ENCODE measurements around the gene RAPGEF2.

RAPGEF2 gene

GRCh38 chr4:159190651-159191050 is 87.8 kb downstream of the RAPGEF2 start:
- DNase-seq (ENCODE audit: extremely low read depth in 1 of 2, low read depth in 1 of 2), result no peak

GRCh38 chr4:159191989-159192388 is 89.1 kb downstream of the RAPGEF2 start:
- DNase-seq (ENCODE audit: extremely low read depth in 1 of 2, low read depth in 1 of 2), result no peak

DNA sequence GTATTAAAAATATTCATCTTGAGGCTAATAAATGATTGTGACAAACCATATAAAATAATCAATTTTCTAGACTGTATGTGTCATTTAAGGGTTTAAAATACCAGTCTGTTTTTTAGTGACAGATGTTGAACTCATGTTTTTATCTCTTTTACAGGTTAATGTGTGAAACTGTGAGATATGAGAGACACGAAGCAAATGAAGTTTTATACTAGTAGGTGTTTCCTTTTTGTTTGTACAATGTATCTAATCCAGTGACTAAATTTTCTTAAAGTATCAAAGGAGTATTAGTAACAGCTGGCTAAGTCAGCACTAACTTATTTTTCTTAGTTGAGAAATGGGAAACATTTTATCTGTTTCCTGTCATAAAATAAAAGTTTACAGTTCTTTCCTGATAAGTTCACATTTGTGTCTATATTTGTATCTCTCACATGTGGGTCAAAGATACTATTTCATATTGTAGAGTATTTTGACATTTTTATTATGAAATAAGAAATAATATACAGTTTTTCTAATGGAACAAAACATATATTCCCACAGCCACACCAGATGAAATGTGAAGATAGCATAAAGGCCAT is 90.3 kb downstream of the RAPGEF2 start:
- no peak for DNase-seq (ENCODE audit: extremely low read depth in 1 of 2, low read depth in 1 of 2)

DNA sequence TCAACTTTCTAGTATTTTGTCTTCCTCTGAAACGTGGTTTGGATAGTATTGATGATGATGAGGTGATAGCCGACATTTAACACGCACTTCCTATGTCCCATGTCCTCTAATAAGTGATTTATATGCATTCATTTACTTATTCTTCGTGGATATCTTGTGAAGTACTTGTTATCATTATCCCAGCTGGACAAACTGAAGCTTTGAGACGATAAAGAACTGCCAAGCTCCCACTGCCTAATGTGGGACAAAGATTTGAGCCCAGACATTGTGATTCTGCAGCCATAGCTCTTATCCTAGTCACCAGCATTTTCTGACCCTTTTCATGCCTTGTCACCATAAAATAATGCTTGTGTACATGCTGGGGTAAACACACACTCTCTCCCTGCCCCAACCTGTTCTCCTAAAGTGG is 92.5 kb downstream of the RAPGEF2 start:
- DNase-seq (ENCODE audit: extremely low read depth in 1 of 2, low read depth in 1 of 2), result no peak

GRCh38 chr4:159197260-159197884 is 94.5 kb downstream of the RAPGEF2 start:
- no peak for DNase-seq (ENCODE audit: extremely low read depth in 1 of 2, low read depth in 1 of 2)

DNA sequence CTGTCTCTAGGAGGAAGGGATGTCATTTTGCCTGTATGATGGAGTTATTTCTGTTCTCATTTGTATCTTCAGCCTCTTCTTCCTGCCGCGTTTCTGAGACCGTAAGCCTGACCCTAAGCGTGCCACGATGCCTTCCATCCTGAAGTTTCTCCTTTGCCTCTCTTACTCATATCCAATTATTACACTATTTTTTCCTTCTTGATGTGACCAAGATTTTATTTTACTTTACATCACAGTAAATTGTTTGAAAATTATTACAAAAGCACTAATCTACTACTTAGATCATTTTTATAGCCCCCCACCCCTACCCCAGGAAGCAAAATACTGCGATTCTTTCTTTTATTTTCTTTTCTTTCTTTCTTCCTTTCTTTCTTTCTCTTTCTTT is 95.0 kb downstream of the RAPGEF2 start:
- DNase-seq (ENCODE audit: extremely low read depth in 1 of 2, low read depth in 1 of 2), result no peak

DNA sequence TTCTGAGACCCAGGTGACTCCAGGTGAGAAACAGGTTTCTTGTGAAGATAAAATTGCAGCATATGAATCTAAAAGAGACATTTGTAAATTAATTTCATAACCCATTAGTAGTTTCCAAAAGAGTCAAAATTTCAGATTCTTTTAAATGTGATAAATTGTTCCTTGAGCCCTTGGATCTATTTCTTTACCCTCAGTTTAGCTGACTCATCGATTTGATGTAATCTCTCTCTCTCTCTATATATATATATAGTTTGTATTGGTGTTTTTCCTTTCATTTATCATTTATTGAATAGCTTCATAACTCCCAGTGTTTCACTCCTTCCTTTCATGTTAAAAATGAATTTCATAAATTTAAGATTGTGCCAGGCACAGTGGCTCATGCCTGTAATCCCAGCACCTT is 96.9 kb downstream of the RAPGEF2 start:
- no peak for DNase-seq (ENCODE audit: extremely low read depth in 1 of 2, low read depth in 1 of 2)

DNA sequence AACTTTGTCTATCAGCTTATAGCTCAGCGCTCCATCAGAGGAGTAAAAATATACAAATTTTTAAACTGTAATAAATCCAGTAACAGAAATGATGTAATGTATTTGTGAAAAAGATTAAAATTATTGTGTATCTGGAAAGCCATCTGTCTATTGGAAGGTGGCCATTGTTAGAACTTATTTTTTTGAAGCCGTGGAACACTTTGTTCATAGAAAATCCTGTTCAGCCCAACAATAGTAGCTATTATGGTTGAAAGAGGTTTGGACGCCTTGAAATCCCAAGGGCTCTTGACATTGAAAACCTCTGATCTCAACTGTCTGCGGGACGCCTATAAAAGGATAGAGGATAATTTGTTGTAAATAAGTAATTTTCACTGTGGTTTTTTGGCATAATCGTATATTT is 98.3 kb downstream of the RAPGEF2 start:
- no peak for DNase-seq (ENCODE audit: extremely low read depth in 1 of 2, low read depth in 1 of 2)

DNA sequence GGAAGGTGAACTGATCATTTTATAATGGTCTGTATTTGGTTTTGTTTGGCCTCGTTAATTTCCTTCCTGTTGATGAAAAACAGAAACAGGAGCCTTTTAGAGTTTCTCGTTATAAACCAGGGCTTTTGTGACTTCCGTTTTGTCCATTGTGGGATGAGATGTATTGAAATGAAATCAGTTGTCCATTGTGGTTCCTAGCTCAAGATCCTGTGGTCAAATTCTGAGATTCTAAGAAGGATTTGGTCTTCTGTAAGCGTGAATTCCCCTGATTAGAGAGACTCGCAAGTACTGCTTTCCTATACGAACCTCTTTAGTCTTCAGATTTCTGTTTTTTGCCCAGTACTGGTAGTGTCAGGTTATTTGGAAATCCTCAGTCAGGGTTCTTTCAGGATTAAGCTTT is 101.7 kb downstream of the RAPGEF2 start:
- DNase-seq (ENCODE audit: extremely low read depth in 1 of 2, low read depth in 1 of 2), result no peak

DNA sequence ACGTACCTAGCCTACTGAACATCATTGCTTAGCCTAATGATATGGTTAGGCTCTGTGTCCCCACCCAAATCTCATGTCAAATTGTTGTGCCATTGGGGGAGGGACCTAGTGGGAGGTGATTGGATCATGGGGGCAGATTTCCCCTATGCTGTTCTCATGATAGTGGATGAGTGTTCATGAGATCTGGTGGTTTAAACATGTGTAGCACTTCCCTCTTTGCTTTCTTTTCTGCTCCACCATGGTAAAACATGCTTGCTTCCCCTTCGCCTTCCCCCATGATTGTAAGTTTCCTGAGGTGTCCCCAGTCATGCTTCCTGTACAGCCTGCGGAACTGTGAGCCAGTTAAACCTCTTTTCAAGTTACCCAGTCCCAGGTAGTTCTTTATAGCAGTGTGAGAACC is 102.6 kb downstream of the RAPGEF2 start:
- DNase-seq (ENCODE audit: extremely low read depth in 1 of 2, low read depth in 1 of 2), result no peak

DNA sequence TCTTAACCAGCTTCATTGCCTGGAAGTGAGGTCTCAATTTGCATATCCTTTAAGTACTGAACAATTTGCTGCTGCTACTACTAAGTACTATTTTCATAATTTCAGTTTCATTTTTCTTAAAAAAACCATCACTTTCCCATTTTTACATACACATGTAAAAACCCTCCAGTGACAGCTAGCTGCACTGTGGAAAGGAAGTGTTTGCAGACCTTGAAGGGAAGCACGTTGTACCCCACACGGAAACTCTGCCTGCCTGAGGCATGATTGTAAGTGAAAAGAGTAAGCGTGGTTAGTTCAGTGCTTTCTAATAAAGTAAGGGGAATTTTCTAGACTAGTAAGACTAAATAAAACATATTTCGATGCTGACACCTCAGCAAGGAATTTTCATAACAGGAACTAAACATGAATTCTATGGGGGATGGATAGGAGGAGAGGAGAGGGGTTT is 103.6 kb downstream of the RAPGEF2 start:
- no peak for DNase-seq (ENCODE audit: extremely low read depth in 1 of 2, low read depth in 1 of 2)

DNA sequence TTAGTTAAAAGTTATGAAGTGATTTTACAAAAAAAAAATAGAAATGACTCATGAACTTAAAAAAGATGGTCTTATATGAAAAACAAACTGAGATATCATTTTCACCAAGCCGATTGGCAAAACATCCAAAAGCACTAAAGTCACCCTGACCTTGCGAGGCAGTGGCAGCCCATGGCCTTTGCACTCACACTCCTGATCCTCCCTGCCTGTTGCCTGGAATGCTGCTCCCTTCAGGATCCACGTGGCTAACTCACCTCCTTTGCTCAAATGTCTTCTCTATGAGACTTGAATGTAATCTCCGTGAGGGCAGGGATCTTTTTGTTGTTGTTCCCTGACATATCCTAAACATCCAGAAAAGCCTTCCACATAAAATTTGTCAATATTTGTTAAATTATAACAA is 106.4 kb downstream of the RAPGEF2 start:
- no peak for DNase-seq (ENCODE audit: extremely low read depth in 1 of 2, low read depth in 1 of 2)

- DNase-seq (ENCODE audit: extremely low read depth in 1 of 2, low read depth in 1 of 2), result no peak
Measured at GRCh38 chr4:159210975-159211374, 108.1 kb downstream of the RAPGEF2 start.

DNA sequence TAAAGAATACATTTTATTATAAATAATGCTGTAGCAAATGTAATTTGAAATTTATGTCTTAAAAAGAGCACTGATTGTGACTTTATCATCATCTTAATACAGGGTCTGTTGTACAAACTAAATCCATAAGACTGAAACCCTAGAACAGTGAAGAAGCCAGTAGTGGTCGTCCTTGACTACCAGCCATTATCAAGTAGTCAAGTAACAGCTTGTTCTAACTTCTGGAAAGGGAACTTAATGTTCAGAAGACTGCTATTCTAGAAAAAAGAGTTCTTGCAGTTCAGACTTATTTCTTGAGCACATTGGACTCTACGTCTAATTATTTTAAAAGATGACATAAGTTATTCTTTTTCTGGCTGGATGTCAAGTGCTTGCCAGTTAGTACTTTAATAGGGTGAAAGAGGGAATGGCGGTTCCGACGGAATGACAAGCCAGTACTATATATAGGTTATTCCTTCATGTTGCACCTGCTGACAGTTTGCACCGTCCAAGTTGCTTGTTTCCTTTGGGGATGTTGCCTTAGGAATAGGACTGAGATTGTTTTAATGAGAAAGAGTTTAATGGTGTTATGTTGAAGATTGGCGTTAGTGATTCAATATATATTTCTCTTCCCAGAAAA is 109.9 kb downstream of the RAPGEF2 start:
- no peak for DNase-seq (ENCODE audit: extremely low read depth in 1 of 2, low read depth in 1 of 2)

DNA sequence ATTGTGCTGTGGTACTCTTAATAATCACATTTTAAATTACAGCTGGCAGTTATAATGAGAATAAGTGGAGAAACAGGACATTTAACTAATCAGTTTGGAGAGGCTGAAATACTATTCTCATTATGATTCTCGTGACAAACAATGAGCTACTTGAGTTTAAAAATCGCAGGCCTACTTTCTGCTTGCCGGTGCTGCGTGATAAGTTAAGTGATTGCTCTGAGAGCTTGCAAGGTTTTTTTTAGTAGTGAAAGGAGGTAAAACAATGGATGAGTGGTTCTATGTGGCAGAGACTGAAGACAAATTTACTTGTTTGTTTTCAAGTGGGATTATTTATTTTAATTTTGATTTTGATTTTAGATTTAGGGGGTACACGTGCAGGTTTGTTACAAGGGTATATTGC is 114.0 kb downstream of the RAPGEF2 start:
- no peak for DNase-seq (ENCODE audit: extremely low read depth in 1 of 2, low read depth in 1 of 2)

- DNase-seq (ENCODE audit: extremely low read depth in 1 of 2, low read depth in 1 of 2), result no peak
Measured at GRCh38 chr4:159219862-159220261, 117.0 kb downstream of the RAPGEF2 start.

- DNase-seq (ENCODE audit: extremely low read depth in 1 of 2, low read depth in 1 of 2), result no peak
Measured at GRCh38 chr4:159220353-159220752, 117.5 kb downstream of the RAPGEF2 start.

GRCh38 chr4:159221280-159221679 is 118.4 kb downstream of the RAPGEF2 start:
- no peak for DNase-seq (ENCODE audit: extremely low read depth in 1 of 2, low read depth in 1 of 2)

GRCh38 chr4:159222043-159222552 is 119.2 kb downstream of the RAPGEF2 start:
- no peak for DNase-seq (ENCODE audit: extremely low read depth in 1 of 2, low read depth in 1 of 2)

GRCh38 chr4:159224408-159224807 is 121.5 kb downstream of the RAPGEF2 start:
- no peak for DNase-seq (ENCODE audit: extremely low read depth in 1 of 2, low read depth in 1 of 2)

DNA sequence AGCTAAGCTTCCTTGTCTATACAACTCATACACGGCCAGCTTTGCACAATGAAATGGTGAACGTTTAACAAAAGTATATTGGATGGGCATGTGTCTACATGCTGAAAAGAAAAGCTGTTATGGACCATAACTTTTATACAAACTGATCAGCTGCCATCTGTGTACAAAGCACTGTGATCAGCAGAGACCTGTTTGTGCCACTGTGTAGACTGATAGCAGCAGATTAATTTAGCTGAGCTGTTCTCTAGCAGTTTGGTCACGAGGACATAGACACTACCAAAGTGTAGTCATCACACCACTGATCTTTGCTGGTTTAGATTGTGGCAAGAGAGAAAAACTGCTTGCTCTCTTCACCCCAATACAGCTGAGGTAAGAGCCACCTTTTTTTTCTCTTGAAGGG is 124.5 kb downstream of the RAPGEF2 start:
- DNase-seq (ENCODE audit: extremely low read depth in 1 of 2, low read depth in 1 of 2), result no peak

DNA sequence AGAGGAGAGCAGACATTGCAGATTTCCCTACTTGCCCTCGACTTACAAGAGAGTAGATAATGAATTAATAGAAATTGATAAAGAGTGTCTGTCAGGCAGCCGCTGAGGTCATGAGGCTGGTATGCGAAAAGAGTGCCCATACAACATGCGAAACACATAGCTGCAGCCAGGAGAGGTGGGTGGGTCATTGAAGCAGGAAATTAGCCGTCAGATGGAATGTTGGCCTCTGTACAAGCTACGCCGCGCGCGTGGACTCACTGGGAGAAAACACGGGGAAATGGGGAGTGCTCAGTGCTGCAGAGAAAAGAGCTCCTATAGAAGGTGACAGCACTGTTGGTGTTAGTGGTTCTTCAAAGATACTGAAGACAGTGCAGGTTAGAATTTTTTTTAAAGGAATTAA is 125.1 kb downstream of the RAPGEF2 start:
- no peak for DNase-seq (ENCODE audit: extremely low read depth in 1 of 2, low read depth in 1 of 2)

All from activated CD8-positive, alpha-beta memory T cell treated with anti-CD3 and anti-CD28 coated beads for 1 hour (primary cell).